K562 (cell line): ENCODE data around the gene CHST2. TPM values are rescaled to one million over a fixed set of nuclear protein-coding genes. Genes with fewer than 3 reads are reported as not detected.

Source experiments
- PHTF2 ChIP-seq: fragments of 250-450 bp; sonication (Bioruptor Pico); IDR thresholded peaks from 2 replicates; pipeline ENCODE4 v1.5.0; 2021; ENCODE audit warnings: mild to moderate bottlenecking
- ZSCAN29 ChIP-seq: fragments of 450-650 bp; IDR thresholded peaks from 2 replicates; pipeline ENCODE4 v1.6.1; 2017
- polyA plus RNA-seq, 8 experiments: library from polyadenylated mRNA; depleted of rRNA in 4 of 8; stranded (reverse) in 5 of 8; unstranded in 3 of 8; fragments of >200 nt; fragmentation: Nextera tagmentation in 2 of 8; fragmentation: Illumina TruSeq in 1 of 8; extraction: Ambion mirVana in 2 of 8; extraction: Trizol in 1 of 8; gene quantifications; 2 replicates each; pipeline versions ENCODE4 v1.2.1 to v1.2.3, GENCODE V29; 2011 to 2014; ENCODE audit warnings: inconsistent platforms in 1 of 8, missing spikeins in 1 of 8
- total RNA-seq, 7 experiments: library from RNA; depleted of rRNA in 6 of 7; stranded (reverse); fragments of >200 nt in 6 of 7; fragmentation: Illumina TruSeq in 2 of 7; extraction: Trizol in 2 of 7; gene quantifications; 2 replicates each; pipeline versions ENCODE4 v1.2.1 to v1.2.3, GENCODE V29; 2011 to 2021; ENCODE audit warnings: low replicate concordance in 1 of 7
- TF ChIP-seq, protein P1 (sequence below): sonication (generic); formaldehyde crosslinking; IDR thresholded peaks from 2 replicates; pipeline ENCODE4 v1.8.0; 2023; ENCODE audit warnings: mild to moderate bottlenecking, missing genetic modification reagents
- TF ChIP-seq, protein P2 (sequence below): sonication (generic); formaldehyde crosslinking; IDR thresholded peaks from 2 replicates; pipeline ENCODE4 v1.8.0; 2023; ENCODE audit warnings: mild to moderate bottlenecking, missing genetic modification reagents

The CHST2 gene
- total and polyA plus RNA-seq, 9 of the 15 experiments (the other 6 are each of a cell fraction or from before 2014, with no cell fraction given), result 3.4 to 60.3 (median 13.9) TPM

- TF ChIP-seq, protein P1, sequence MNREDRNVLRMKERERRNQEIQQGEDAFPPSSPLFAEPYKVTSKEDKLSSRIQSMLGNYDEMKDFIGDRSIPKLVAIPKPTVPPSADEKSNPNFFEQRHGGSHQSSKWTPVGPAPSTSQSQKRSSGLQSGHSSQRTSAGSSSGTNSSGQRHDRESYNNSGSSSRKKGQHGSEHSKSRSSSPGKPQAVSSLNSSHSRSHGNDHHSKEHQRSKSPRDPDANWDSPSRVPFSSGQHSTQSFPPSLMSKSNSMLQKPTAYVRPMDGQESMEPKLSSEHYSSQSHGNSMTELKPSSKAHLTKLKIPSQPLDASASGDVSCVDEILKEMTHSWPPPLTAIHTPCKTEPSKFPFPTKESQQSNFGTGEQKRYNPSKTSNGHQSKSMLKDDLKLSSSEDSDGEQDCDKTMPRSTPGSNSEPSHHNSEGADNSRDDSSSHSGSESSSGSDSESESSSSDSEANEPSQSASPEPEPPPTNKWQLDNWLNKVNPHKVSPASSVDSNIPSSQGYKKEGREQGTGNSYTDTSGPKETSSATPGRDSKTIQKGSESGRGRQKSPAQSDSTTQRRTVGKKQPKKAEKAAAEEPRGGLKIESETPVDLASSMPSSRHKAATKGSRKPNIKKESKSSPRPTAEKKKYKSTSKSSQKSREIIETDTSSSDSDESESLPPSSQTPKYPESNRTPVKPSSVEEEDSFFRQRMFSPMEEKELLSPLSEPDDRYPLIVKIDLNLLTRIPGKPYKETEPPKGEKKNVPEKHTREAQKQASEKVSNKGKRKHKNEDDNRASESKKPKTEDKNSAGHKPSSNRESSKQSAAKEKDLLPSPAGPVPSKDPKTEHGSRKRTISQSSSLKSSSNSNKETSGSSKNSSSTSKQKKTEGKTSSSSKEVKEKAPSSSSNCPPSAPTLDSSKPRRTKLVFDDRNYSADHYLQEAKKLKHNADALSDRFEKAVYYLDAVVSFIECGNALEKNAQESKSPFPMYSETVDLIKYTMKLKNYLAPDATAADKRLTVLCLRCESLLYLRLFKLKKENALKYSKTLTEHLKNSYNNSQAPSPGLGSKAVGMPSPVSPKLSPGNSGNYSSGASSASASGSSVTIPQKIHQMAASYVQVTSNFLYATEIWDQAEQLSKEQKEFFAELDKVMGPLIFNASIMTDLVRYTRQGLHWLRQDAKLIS (CRISPR knock-in tag), result no peak
- TF ChIP-seq PHTF2 (CRISPR knock-in tag), result no peak
- TF ChIP-seq ZSCAN29, result no peak
- TF ChIP-seq, protein P2, sequence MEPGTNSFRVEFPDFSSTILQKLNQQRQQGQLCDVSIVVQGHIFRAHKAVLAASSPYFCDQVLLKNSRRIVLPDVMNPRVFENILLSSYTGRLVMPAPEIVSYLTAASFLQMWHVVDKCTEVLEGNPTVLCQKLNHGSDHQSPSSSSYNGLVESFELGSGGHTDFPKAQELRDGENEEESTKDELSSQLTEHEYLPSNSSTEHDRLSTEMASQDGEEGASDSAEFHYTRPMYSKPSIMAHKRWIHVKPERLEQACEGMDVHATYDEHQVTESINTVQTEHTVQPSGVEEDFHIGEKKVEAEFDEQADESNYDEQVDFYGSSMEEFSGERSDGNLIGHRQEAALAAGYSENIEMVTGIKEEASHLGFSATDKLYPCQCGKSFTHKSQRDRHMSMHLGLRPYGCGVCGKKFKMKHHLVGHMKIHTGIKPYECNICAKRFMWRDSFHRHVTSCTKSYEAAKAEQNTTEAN (CRISPR knock-in tag), result no peak
Measured at GRCh38 chr3:143145906-143146305, 26.3 kb downstream of the CHST2 start (continued).
